HG03432 (cell line): ENCODE data around the gene MBD5.

Experiments
- ATAC-seq: cut with Tn5 transposase; IDR thresholded peaks from one replicate; pipeline ENCODE4 v1.9.1; 2021; ENCODE audit warnings: mild to moderate bottlenecking, moderate library complexity; ENCODE audit not compliant: unreplicated experiment

The MBD5 gene

DNA sequence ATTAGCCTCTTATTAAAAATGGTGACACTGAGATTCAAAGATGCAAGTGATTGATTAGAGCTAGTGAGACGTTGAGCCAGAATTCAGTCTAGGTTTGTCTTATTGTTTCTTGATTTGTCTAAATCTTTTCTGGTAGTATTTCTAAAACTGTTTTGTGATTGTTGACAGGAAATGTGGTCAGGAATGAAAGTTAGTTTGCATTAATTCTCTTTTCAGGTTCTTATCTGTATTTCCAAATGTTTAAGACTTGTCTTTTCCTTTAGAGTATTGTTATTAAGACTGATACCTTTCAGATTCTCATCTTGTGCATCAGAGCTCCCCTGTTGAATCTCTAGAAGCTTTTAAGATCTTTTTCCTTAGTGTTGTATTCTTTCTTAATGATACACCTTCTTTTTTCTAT lies 89.3 kb downstream of the MBD5 start:
- peak; percentile 57 for ATAC-seq

DNA sequence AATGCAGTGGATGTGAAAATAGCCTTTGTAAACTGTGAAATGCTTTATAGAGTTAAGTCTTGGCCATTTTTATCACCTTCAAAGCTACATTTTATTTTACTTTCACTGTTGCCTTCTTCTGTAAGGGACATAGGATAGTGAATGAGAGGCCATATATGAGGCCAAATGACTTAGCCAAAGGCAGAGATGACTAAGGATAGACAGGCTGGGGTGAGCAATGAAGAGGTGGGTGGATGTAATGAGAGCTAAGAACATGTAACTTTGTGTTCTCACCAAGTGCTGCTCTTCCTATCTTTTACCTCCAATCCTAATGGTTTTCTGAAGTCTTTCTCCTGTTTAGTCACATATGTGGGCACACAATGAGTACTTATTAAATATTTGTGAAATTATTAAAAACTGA lies 101.9 kb downstream of the MBD5 start:
- no peak for ATAC-seq

DNA sequence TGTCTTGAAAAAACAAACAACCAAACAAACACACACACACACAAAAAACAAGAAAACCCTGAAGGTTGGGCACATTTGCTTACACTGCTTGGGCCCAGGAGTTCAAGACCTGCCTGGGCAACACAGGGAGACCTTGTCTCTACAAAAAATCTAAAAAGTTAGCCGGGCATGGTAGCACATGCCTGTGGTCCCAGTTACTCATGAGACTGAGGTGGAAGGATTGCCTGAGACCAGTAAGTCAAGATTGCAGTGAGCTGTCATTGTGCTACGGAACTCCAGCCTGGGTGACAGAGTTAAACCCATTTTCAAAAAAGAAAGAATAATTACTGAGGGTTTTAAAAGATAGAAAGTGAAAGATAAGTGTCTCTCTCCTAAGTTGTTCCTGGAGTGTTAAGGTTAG lies 103.4 kb downstream of the MBD5 start:
- ATAC-seq = no peak

DNA sequence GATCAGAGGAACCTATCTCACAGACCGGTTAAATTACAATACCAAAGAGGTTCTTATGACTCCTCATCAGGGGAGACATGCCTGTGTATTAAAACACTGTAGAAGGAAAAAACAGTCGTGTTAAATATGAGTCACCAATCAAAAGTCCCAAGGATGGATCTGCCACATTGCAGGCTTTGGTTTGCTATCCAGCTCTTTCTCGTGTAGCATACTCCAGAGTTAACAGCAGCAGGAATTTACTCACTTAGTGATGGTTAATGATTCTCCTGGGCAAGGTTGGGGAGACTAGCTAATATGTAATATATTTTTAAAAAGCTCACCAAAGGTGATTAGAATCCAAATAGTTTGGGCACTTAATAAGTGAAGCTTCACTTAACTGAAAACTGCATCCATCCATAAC lies 109.7 kb downstream of the MBD5 start:
- no peak for ATAC-seq

DNA sequence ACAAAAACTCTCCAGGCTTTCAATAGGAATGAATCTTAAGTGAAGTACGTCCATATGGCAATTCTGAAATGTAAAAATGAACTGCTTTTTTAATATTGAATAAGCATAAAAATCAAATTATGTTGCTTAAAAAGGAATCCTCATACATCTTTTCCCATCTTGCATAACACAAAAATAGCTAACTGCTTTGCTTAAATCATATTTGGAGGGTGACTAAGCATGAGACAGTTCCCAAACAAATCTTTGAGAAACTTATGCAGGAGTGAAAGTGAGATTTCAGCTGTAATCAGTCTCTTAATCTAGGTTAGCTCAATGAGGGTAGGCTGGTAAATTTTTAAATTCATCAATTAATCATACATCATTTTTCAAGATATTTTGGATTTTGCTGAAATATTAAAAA lies 111.5 kb downstream of the MBD5 start:
- ATAC-seq = no peak

DNA sequence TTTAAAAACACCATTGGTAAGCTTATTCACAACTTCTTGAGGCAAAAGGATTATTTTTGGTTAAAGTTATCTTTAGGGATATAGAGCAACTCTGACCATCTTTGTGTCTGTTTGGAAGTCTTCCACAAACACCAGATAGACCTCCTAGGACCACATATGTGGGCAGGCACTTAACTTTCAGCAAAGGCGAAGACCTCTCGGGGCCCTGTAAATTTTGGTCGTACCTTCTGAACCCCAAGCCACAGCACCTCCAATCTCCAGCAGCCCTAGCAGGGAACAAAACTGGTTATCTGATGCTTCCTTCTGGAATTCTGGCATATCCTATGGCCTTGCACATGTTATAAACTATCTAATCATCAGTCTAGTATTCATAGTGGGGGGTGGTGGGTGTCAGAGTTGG lies 114.8 kb downstream of the MBD5 start:
- ATAC-seq = no peak

DNA sequence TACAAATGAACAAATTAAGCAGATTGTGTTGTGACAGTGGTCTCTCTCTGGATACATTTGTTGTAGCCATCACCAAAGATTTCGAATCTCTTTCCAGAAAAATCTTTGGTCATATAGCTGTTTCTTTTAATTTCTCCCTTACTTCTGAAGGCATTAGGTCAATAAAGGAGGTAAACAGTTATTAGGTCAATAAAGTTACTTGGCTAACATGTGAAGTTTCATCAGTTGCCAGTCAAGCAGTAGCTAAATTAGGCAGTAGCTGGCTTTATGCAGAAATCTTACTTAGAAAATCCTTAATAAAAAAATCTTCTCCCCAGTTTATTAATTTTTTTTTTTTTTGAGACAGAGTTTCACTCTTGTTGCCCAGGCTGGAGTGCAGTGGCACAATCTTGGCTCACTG lies 115.5 kb downstream of the MBD5 start:
- no peak for ATAC-seq

DNA sequence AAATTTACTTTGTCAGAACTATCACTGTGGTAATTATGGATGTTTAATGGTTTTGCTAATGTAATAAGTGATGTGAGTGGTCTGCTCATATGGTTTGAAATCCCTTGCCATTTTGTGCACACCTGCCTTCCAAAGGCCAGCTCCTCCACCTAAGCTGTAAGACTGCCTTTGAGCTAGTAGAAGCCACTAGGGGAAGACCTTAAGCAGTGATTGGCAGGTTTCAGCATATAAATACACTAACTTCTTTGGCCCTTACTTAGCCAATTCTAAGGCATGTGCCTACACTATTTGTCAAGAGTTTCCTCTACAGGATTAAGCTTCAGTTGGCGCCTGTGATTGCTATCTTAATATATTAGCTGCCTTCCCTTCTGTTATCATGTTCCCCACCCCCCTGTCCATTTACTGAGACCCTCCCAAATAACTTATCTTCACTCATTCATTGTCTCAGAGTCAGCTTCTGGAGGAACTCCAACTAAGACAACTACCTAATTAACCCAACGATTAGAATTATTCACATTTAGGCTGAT lies 141.1 kb downstream of the MBD5 start:
- no peak for ATAC-seq

DNA sequence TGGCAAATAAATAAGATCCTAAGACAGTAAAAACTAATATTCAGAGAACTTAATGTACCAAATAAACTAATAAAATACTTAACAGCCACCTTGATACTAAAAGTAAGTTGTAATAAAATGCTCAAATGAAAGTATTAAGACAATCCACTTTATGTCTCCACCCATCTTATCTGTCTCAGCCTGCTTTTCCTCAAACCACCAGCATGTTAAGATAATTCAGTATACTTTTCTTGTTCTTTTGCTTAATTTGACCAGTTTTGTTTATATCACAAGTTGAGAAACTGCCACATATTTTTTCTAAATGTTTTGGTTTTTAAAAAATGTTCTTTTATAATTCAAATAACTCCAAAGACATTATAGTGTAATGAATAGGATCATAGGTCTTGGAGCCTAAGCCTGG lies 142.0 kb downstream of the MBD5 start:
- no peak for ATAC-seq

DNA sequence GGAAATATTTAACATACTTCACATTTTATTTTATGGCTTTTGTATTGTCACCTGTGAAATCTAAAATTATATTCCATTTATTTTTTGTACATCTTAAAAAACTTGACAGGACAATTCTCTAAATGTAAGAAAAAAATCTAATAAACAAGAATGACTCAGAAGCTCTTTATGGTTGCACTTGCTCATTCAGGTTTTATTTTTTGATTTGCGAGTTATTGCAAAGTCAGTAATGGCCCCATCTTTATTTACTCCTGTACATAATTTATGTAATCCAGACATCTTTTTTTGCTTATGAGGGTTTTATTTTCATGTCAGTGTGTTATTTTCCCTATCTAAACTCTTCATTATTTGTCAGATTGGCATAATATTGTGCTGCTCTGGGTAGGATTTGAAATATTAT lies 145.1 kb downstream of the MBD5 start:
- no peak for ATAC-seq

DNA sequence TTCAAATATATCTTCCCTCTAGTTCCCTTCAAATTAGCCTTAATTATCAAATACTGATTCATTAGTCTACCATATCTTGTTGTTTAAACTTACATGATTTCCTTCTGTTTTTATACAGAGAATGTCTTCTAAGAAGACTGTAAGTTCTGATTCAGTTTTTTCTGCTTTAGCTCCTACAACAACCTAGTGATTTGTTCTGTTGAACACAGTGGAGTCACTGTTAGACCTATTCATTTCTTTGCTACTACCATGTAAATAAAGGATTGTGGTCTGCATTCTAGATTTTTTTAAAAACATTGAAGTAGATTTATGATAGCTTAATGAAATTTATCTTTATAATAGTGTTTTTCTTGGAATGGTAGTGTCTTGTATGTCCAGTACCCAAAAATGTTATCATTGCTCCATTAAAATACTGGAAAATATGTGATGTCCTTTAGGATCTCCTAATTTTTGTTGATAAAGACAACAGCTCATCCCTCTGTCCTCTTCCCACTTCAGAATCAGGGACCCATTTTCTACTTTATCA lies 146.4 kb downstream of the MBD5 start:
- ATAC-seq = no peak

DNA sequence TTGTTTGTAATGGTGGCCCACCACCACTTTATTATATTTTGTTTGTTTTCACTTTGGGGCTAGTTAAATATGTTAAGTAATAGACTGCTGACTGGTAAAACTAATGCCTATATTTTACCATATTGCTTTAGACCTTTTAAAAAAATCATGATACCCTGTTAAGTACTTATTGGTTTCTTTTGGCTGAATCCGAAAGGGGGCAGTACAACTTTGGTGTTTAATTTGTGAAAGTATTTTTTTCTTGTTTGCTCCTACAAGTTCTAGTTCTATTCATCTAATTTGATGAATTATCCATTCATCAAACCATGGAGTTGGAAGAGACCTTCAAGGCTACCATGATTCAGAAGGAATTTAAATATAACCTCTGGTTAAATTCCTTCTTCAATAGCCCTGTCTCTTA lies 147.0 kb downstream of the MBD5 start:
- no peak for ATAC-seq

DNA sequence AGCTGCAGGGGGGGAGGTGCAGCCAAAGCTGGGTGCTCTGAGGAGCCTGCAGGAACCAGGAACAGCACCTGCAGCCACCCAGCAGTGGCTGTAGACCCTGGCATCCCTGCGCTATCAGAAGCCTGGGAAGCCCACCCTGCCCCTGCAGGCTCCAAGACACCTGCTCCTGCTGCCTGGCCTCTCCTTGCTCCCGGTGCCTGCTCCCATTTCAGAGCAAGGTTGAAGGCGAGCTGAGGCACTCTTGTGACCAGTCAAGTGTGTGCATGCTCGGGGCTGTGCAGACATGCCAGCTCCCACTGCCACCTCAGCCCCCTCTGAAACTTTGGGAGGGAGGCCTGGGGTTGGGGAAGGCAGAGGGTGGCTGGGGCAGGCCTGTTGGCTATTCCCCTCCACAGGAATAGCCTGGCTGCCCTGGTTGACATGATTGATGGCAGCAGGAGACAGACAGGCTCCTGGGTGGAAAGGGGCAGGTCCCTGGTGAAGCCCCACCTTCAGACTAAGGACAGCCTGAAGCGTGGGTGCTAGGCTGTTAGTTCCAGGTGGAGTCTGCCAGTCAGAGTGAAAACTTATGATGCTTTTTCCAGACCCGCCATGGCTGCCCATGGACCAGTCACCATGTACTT lies 151.4 kb downstream of the MBD5 start:
- ATAC-seq = no peak

DNA sequence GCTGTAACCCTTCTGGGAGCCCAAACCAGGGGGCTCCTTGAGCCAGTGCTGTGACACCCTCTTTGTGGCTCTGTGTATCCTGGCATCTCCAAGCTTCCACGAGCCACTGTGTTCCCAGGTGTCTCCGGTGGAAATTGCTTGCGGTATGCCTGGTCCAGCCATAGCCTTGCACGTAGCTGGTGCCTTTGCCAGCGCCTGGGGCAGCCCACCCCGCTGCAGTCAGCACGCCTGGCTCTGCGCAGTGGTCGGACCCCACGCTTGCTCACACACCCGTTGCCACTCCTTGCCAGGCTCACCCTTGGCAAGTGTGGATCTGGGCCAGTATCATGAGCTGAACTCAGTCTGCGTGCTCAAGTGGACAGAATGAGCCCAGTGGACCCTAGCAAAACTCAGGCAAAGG lies 152.3 kb downstream of the MBD5 start:
- no peak for ATAC-seq

DNA sequence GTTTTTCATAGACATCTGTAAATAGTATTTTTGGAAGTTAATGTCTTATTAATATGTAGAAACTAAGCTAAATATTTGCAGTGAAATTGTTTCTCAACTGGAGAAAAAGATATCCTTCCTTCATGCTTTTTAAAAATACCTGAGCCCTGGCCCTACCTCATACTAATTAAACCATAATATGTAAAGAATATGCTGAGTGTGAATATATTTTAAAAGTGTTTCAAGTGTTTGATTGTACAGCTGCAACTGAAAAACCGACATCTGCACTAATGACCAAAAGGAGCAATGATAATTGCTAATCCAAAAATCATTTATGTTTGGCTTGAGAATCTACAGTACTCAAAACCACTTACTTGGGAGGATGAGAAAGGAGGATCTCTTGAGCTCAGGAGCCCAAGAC lies 156.7 kb downstream of the MBD5 start:
- ATAC-seq = no peak

DNA sequence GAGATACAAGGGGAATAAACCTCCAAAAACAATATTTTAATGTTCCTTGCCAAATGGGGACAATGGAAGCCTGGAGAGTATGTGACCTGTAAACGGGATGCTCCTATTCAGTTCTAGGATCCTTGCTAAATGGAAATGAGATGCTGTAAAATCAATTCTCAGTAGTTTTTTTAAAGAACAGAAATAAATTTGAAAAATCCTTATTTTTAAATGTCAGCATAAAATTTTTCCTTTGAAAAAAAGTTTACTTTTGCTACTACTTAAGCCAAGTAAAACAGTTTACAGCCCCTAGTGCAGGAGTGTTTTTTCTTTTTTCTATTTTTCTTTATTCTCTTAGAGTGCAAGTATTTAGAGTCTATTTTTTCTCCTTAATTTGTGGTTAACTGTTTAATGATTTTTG lies 158.8 kb downstream of the MBD5 start:
- no peak for ATAC-seq

DNA sequence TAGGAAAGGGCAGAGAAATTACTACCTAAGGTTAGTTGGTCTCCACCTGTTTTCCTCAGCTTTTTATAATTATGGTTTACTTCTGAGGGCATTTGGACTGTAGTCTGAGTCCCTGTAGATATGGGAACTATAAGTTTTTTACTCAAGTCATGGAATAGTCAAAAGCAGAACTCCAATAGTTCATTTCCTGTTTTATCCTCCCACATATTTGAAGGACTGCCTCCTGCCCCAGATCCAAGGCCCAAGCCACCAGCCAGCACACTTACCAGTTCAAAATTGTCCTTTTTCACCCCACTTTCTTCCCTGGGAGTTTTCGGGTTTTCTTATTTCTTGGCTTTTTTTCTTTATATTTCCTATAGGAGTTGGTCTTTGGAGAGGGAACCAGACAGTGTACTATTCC lies 164.1 kb downstream of the MBD5 start:
- no peak for ATAC-seq

DNA sequence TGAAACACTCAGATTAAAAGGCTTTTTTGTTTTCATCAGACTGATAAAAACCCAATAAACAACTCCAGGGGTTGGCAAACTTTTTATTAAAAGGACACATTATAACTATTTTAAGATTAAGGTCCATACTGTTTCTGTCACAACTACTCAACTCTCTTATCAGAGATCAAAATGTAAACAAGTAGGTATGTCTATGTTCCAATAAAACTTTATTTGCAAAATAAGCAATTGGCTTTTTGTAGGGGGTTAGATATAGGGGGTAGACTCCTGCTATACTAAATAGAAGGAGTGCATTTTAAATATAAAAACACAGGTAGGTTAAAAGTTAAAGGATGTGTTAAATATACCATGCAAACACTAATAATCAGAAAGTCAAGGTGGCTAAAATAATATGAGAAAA lies 174.0 kb downstream of the MBD5 start:
- ATAC-seq = no peak

DNA sequence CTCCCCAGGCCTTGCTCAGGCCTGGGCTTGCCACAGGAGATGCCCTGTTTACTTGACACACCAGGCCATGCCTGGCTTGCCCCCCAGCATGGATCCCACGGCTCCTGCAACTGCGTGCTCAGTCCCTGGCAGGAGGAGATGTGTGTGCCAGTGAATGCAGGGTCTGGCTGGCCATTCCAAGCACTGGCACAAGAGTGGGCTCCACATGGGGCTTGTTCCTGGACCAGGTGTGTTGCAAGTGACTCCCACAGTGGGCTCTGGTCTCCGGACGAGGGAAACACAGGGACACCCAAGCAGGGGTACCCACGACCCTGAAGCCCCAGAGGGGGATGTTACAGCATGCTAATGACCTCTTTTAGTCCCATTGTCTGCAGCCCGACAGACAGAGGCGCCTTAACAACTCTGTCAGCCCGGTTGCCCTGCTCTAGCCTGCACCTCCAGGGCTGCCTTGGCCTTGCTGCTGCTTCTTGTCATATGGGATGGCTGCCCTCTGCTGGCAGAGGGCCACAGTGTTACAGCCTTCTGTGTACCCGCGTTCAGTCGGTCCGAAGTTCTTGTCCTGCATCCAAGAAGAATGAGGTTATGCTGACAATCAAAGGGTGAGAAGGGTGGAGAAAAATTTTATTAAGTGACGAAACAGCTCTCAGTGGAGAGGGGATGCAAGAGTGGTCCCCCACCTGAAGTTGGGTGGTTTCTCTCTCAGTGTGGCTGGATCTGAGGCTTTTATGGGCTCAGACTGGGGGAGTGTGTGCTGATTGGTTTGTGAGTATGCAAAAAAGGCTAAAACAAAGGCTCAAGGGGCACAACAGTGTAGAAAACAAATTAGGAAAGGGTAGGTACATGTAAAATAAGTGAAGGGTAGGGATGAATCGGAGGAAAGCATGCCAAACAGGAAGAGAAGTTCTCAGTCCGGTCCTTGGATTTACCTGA lies 180.4 kb downstream of the MBD5 start:
- no peak for ATAC-seq

DNA sequence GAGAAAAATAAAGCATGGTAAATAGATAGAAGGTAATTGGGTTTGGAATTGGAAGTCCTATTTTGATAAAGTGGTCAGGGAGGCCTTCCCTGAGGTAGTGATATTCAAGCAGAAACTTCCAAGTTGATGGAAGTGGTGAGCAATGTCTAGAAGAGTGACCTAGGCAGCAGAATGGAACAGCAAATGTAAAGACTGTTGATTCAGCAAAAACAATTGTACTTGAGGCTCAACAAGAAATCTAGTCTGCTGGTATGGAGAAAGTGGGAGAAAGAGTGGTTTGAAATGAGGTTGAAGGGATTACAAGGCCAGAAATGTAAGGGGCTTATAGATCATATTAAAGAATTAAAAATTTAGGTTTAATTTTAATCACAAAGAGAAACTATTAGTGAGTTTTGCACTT lies 181.3 kb downstream of the MBD5 start:
- no peak for ATAC-seq

DNA sequence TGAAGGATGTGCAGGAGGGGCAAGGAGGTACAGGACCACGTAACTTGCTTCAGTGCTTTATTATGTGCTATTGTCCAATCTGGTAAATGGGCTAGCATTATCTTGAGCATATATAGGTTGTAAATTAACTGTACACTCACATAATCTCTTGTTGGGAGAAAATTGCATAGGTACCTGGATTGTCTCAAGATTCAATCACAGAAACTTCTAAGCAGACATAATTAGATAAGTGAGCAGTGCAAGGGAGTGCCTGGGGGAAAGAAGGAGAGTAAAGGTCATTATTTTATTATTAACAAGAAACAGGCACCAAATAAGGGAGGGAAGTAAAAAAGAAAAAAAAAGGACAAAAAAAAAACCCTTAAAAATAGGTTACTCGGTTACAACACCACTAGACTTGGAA lies 186.2 kb downstream of the MBD5 start:
- no peak for ATAC-seq

DNA sequence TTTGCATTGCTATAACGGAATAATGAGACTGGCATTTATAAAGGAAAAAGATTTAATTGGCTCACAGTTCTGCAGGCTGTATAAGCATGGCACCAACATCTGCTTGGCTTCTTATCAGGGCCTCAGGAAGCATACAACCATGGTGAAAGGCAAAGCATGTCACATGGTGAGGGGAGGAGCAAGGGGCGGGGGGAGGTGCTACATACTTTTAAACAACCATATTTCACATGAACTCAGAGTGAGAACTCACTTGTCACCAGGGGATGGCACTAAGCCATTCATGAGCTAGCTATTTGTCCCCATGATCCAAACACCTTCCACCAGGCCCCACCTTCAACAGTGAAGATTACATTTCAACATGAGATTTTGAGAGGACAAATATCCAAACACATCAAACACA lies 188.7 kb downstream of the MBD5 start:
- ATAC-seq = no peak
